Stimulated activated CD8-positive, alpha-beta memory T cell treated with anti-CD3 and anti-CD28 coated beads, Interleukin-12 subunit alpha, Interleukin-12 subunit beta, amount 100 ng/mL, for 24 hours (primary cell): Measurements from ENCODE around the gene EIF2B2.

Experiments used
- DNase-seq: peaks from one replicate; pipeline ENCODE4 v3.0.0-alpha.2; 2020; ENCODE audit errors: extremely low read depth

The EIF2B2 gene

GRCh38 chr14:75002392-75003249, at the start of gene EIF2B2:
EIF2B2 (plus strand) TSS chr14:75002921; CDS start chr14:75002991, 70 bp downstream.
- peak; percentile 97 for DNase-seq

GRCh38 chr14:74953686-74954085, 49.0 kb upstream of the EIF2B2 start:
- no peak for DNase-seq

GRCh38 chr14:74954232-74954946, 48.3 kb upstream of the EIF2B2 start:
- DNase-seq: no peak

- DNase-seq: no peak
Measured at GRCh38 chr14:74954947-74955228, 47.8 kb upstream of the EIF2B2 start.

- DNase-seq: no peak
Measured at GRCh38 chr14:74955229-74956026, 47.3 kb upstream of the EIF2B2 start, which contains the start of gene PGF. PGF (minus strand) TSS chr14:74955597; CDS start chr14:74955242, 355 bp downstream.

GRCh38 chr14:74956027-74956279, 46.8 kb upstream of the EIF2B2 start:
- no peak for DNase-seq

- no peak for DNase-seq
Measured at GRCh38 chr14:74956280-74957072, 46.2 kb upstream of the EIF2B2 start.

GRCh38 chr14:74959596-74960180, 43.0 kb upstream of the EIF2B2 start:
- DNase-seq: no peak

GRCh38 chr14:74960736-74961135, 42.0 kb upstream of the EIF2B2 start:
- no peak for DNase-seq

- DNase-seq: no peak
Measured at GRCh38 chr14:74961238-74961911, 41.3 kb upstream of the EIF2B2 start.

- DNase-seq: no peak
Measured at GRCh38 chr14:74962046-74962445, 40.7 kb upstream of the EIF2B2 start.

- no peak for DNase-seq
Measured at GRCh38 chr14:74962493-74962892, 40.2 kb upstream of the EIF2B2 start.

- no peak for DNase-seq
Measured at GRCh38 chr14:74963178-74963704, 39.5 kb upstream of the EIF2B2 start.

GRCh38 chr14:74963705-74964271, 38.9 kb upstream of the EIF2B2 start:
- DNase-seq: no peak

GRCh38 chr14:74964787-74965485, 37.8 kb upstream of the EIF2B2 start:
- DNase-seq: no peak

- DNase-seq: no peak
Measured at GRCh38 chr14:74965486-74966153, 37.1 kb upstream of the EIF2B2 start.

- DNase-seq: no peak
Measured at GRCh38 chr14:74968811-74969210, 33.9 kb upstream of the EIF2B2 start.

- no peak for DNase-seq
Measured at GRCh38 chr14:74973003-74973653, 29.6 kb upstream of the EIF2B2 start.
